ENCODE results near the gene PLEKHG3. TPM values are rescaled to one million over a fixed set of nuclear protein-coding genes. Genes with fewer than 3 reads are reported as not detected.

Gene PLEKHG3
- total RNA-seq, 1 experiment from 2014 or later = 75.3 TPM

DNA sequence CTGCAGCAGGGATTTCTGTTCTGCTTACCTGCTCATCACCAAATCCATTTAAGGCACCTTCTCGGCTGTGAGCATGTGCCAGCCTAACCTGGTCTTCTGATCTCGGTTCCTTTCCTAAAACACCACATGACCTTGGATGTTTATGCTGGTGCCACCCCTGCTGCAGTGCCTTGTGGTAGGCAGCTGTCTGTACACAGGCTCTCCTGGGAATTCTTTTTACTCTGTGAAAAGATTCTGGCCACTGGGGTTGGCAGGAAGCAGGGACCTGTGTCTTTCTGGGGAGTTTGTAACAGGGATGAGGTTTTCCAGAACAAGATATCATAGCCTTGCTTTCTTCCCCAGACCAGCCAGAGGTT lies 10.4 kb upstream of the PLEKHG3 start:
- TF ChIP-seq NR2C2 (CRISPR knock-in tag; IDR thresholded peaks at IDR 0.05) (no peak), TCF7 (CRISPR knock-in tag; IDR thresholded peaks at IDR 0.05; ENCODE audit: low read depth) (no peak), TP53 (CRISPR knock-in tag; IDR thresholded peaks at IDR 0.05) (no peak), ZNF317 (CRISPR knock-in tag; IDR thresholded peaks at IDR 0.05; ENCODE audit: borderline replicate concordance, low read depth) (no peak)
- TF ChIP-seq, protein P1, sequence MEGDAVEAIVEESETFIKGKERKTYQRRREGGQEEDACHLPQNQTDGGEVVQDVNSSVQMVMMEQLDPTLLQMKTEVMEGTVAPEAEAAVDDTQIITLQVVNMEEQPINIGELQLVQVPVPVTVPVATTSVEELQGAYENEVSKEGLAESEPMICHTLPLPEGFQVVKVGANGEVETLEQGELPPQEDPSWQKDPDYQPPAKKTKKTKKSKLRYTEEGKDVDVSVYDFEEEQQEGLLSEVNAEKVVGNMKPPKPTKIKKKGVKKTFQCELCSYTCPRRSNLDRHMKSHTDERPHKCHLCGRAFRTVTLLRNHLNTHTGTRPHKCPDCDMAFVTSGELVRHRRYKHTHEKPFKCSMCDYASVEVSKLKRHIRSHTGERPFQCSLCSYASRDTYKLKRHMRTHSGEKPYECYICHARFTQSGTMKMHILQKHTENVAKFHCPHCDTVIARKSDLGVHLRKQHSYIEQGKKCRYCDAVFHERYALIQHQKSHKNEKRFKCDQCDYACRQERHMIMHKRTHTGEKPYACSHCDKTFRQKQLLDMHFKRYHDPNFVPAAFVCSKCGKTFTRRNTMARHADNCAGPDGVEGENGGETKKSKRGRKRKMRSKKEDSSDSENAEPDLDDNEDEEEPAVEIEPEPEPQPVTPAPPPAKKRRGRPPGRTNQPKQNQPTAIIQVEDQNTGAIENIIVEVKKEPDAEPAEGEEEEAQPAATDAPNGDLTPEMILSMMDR (IDR thresholded peaks at IDR 0.05) = no peak
- Mint-ChIP-seq H3K27me3 (ENCODE audit: low read depth) (peaks cover 12% of the 10 kb centered on the region), H3K4me1 (peaks cover 24% of the 10 kb centered on the region), H3K27ac (no peak overlapping the region), H3K36me3 (no peaks in the 10 kb centered on the region), H3K4me3 (no peak overlapping the region), H3K9me3 (no peaks in the 10 kb centered on the region)
- DNase-seq (ENCODE audit: low spot score) (no peak), ATAC-seq (no peak)
- ChIA-PET CTCF (no interaction called here), POLR2A (interaction anchor here (1.1 kb wide), 1 partner anchor 23 kb away, joined by 3 read pairs; no protein-coding TSS in a partner anchor)

DNA sequence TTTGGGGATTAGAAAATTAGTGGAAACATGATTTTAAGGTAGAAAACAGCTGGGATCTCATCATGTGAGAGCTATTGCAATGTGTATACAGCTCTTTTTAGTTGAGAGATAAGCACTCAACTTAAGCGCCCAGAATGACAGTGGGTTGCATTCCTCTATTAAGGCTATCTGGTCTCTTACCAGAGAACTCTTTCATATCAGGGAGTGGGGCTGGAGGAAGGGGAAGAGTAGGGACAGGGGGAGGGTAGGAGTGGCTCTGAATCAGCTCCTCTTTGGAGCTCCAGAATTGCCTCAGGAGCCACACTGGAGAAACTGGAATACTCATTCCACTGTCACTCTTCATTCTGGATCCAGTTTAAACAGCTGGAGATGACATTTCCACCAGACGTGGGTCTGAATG lies 9.2 kb upstream of the PLEKHG3 start:
- TF ChIP-seq TP53 (CRISPR knock-in tag; IDR thresholded peaks at IDR 0.05) (no peak), ATF1 (CRISPR knock-in tag; IDR thresholded peaks at IDR 0.05) (no peak), MYBL2 (CRISPR knock-in tag; IDR thresholded peaks at IDR 0.05) (no peak), ZNF396 (CRISPR knock-in tag; IDR thresholded peaks at IDR 0.05; ENCODE audit: borderline replicate concordance) (no peak)
- TF ChIP-seq, protein P2, sequence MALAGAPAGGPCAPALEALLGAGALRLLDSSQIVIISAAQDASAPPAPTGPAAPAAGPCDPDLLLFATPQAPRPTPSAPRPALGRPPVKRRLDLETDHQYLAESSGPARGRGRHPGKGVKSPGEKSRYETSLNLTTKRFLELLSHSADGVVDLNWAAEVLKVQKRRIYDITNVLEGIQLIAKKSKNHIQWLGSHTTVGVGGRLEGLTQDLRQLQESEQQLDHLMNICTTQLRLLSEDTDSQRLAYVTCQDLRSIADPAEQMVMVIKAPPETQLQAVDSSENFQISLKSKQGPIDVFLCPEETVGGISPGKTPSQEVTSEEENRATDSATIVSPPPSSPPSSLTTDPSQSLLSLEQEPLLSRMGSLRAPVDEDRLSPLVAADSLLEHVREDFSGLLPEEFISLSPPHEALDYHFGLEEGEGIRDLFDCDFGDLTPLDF (CRISPR knock-in tag; IDR thresholded peaks at IDR 0.05) = no peak
- TF ChIP-seq, protein P3, sequence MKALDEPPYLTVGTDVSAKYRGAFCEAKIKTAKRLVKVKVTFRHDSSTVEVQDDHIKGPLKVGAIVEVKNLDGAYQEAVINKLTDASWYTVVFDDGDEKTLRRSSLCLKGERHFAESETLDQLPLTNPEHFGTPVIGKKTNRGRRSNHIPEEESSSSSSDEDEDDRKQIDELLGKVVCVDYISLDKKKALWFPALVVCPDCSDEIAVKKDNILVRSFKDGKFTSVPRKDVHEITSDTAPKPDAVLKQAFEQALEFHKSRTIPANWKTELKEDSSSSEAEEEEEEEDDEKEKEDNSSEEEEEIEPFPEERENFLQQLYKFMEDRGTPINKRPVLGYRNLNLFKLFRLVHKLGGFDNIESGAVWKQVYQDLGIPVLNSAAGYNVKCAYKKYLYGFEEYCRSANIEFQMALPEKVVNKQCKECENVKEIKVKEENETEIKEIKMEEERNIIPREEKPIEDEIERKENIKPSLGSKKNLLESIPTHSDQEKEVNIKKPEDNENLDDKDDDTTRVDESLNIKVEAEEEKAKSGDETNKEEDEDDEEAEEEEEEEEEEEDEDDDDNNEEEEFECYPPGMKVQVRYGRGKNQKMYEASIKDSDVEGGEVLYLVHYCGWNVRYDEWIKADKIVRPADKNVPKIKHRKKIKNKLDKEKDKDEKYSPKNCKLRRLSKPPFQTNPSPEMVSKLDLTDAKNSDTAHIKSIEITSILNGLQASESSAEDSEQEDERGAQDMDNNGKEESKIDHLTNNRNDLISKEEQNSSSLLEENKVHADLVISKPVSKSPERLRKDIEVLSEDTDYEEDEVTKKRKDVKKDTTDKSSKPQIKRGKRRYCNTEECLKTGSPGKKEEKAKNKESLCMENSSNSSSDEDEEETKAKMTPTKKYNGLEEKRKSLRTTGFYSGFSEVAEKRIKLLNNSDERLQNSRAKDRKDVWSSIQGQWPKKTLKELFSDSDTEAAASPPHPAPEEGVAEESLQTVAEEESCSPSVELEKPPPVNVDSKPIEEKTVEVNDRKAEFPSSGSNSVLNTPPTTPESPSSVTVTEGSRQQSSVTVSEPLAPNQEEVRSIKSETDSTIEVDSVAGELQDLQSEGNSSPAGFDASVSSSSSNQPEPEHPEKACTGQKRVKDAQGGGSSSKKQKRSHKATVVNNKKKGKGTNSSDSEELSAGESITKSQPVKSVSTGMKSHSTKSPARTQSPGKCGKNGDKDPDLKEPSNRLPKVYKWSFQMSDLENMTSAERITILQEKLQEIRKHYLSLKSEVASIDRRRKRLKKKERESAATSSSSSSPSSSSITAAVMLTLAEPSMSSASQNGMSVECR (CRISPR knock-in tag; IDR thresholded peaks at IDR 0.05; ENCODE audit: borderline replicate concordance) = no peak
- TF ChIP-seq, protein P4, sequence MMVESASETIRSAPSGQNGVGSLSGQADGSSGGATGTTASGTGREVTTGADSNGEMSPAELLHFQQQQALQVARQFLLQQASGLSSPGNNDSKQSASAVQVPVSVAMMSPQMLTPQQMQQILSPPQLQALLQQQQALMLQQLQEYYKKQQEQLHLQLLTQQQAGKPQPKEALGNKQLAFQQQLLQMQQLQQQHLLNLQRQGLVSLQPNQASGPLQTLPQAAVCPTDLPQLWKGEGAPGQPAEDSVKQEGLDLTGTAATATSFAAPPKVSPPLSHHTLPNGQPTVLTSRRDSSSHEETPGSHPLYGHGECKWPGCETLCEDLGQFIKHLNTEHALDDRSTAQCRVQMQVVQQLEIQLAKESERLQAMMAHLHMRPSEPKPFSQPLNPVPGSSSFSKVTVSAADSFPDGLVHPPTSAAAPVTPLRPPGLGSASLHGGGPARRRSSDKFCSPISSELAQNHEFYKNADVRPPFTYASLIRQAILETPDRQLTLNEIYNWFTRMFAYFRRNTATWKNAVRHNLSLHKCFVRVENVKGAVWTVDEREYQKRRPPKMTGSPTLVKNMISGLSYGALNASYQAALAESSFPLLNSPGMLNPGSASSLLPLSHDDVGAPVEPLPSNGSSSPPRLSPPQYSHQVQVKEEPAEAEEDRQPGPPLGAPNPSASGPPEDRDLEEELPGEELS (CRISPR knock-in tag; IDR thresholded peaks at IDR 0.05) = no peak
- H3K27ac Mint-ChIP-seq = no peak overlapping the region
- peaks cover 32% of the 10 kb centered on the region for H3K4me1 Mint-ChIP-seq
- no peak for DNase-seq (ENCODE audit: low spot score)
- no peaks in the 10 kb centered on the region for H3K27me3 Mint-ChIP-seq (ENCODE audit: low read depth)
- H3K9me3 Mint-ChIP-seq = no peaks in the 10 kb centered on the region
- POLR2A ChIA-PET = no interaction called here
- CTCF ChIA-PET = interaction anchor here (1.0 to 1.2 kb wide), 2 partner anchors 72 to 197 kb away, joined by 3 read pairs; no protein-coding TSS in a partner anchor
- H3K4me3 Mint-ChIP-seq = no peak overlapping the region
- ATAC-seq = no peak
- H3K36me3 Mint-ChIP-seq = no peaks in the 10 kb centered on the region

DNA sequence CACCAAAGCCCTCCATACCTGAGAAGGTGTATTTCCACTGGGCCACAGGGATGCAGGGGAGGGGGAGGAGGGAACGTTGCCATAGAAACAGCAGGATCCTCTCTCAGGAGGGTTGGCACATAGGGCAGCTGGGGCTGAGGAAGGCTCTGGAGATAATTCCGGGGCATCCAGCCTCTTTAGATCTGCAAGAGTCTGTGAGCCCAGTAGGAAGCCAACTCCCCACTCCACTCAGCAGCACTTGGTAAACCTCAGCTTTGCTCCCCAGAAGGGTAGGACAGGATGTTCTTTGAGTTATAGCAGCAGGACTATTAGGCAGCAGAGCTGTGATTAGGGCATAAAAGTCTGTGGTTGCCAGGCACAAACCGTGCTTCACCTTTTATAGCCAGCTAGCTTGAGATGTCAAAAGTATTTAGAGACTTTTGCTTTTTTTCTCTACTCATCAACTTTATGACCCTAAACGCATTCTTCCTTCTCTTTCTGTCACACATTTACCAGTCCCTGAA lies 7.8 kb upstream of the PLEKHG3 start:
- ATAC-seq = peak; percentile 57
- CTCF ChIA-PET = interaction anchor here (0.8 to 1.6 kb wide), 4 partner anchors 7 to 196 kb away, joined by 3 to 4 read pairs (median 4); no protein-coding TSS in a partner anchor
- H3K36me3 Mint-ChIP-seq = no peaks in the 10 kb centered on the region
- DNase-seq (ENCODE audit: low spot score) = no peak
- H3K27ac Mint-ChIP-seq = no peak overlapping the region
- H3K4me1 Mint-ChIP-seq = peaks cover 45% of the 10 kb centered on the region
- H3K4me3 Mint-ChIP-seq = no peak overlapping the region
- H3K9me3 Mint-ChIP-seq = no peaks in the 10 kb centered on the region
- POLR2A ChIA-PET = interaction anchor here (0.6 to 1.0 kb wide), 2 partner anchors 12 to 42 kb away, joined by 3 read pairs; no protein-coding TSS in a partner anchor
- no peaks in the 10 kb centered on the region for H3K27me3 Mint-ChIP-seq (ENCODE audit: low read depth)
- no peak for TF ChIP-seq ZNF121 (CRISPR knock-in tag; IDR thresholded peaks at IDR 0.05)
- TF ChIP-seq ESRRA (CRISPR knock-in tag; IDR thresholded peaks at IDR 0.05; ENCODE audit: borderline replicate concordance) = no peak
- TF ChIP-seq ZNF219 (CRISPR knock-in tag; IDR thresholded peaks at IDR 0.05; ENCODE audit: borderline replicate concordance) = no peak
- TF ChIP-seq, protein P5, sequence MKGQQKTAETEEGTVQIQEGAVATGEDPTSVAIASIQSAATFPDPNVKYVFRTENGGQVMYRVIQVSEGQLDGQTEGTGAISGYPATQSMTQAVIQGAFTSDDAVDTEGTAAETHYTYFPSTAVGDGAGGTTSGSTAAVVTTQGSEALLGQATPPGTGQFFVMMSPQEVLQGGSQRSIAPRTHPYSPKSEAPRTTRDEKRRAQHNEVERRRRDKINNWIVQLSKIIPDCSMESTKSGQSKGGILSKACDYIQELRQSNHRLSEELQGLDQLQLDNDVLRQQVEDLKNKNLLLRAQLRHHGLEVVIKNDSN (CRISPR knock-in tag; IDR thresholded peaks at IDR 0.05) = no peak
- TF ChIP-seq, protein P6, sequence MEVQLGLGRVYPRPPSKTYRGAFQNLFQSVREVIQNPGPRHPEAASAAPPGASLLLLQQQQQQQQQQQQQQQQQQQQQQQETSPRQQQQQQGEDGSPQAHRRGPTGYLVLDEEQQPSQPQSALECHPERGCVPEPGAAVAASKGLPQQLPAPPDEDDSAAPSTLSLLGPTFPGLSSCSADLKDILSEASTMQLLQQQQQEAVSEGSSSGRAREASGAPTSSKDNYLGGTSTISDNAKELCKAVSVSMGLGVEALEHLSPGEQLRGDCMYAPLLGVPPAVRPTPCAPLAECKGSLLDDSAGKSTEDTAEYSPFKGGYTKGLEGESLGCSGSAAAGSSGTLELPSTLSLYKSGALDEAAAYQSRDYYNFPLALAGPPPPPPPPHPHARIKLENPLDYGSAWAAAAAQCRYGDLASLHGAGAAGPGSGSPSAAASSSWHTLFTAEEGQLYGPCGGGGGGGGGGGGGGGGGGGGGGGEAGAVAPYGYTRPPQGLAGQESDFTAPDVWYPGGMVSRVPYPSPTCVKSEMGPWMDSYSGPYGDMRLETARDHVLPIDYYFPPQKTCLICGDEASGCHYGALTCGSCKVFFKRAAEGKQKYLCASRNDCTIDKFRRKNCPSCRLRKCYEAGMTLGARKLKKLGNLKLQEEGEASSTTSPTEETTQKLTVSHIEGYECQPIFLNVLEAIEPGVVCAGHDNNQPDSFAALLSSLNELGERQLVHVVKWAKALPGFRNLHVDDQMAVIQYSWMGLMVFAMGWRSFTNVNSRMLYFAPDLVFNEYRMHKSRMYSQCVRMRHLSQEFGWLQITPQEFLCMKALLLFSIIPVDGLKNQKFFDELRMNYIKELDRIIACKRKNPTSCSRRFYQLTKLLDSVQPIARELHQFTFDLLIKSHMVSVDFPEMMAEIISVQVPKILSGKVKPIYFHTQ (CRISPR knock-in tag; IDR thresholded peaks at IDR 0.05) = no peak
- TF ChIP-seq KAT7 (CRISPR knock-in tag; IDR thresholded peaks at IDR 0.05; ENCODE audit: borderline replicate concordance) = no peak

Data from WTC11 (cell line).